Caco-2 (cell line): Measurements from ENCODE around the gene RBM22. TPM values are rescaled to one million over a fixed set of nuclear protein-coding genes. Genes with fewer than 3 reads are reported as not detected.
A peak's percentile ranks its signal among the peaks of the same experiment; 100 is the strongest.

ENCODE experiments used
- BruUV-seq: library from RNA; stranded (reverse); fragments of 400-500 nt; replicated peaks from 2 replicates; lab custom pipeline; 2021; lab: Mats Ljungman, UMichigan
- CTCF ChIA-PET: fragments of 300-600 bp; sonication (Branson Sonifier 250); formaldehyde crosslinking; loops from one replicate; lab custom pipeline; 2022; ENCODE audit warnings: antibody characterized with exemption; lab: Charles Lee
- POLR2A ChIA-PET: fragments of 300-600 bp; sonication (Branson Sonifier 250); formaldehyde crosslinking; loops from one replicate; lab custom pipeline; 2022; ENCODE audit warnings: antibody characterized with exemption; lab: Charles Lee
- DNase-seq, 2 experiments: peaks; one replicate each; pipeline versions ENCODE4 v3.0.0 to v3.0.0-alpha.2; 2020 to 2022
- H3K27me3 ChIP-seq: replicated peaks from 2 replicates; pipeline ENCODE4 v1.6.0; 2011; ENCODE audit warnings: low read length; ENCODE audit not compliant: control insufficient read depth, insufficient read depth
- H3K36me3 ChIP-seq: 2 replicates; pipeline ENCODE4 v1.5.1; 2011; ENCODE audit warnings: low read length; ENCODE audit not compliant: control insufficient read depth, insufficient read depth
- H3K4me1 ChIP-seq: fragments of 250-450 bp; sonication (Bioruptor Pico); 2 replicates; pipeline ENCODE4 v1.5.1; 2020; ENCODE audit warnings: mild to moderate bottlenecking
- H3K4me3 ChIP-seq: 2 replicates; pipeline ENCODE4 v1.5.1; 2011; ENCODE audit warnings: low read depth, mild to moderate bottlenecking, control low read depth, low read length
- H3K9me3 ChIP-seq: fragments of 250-450 bp; sonication (Bioruptor Pico); 2 replicates; pipeline ENCODE4 v1.5.1; 2020; ENCODE audit warnings: mild to moderate bottlenecking, moderate library complexity
- H3K27ac Mint-ChIP-seq: one replicate; pipeline ENCODE4 v1.8.0; 2022; ENCODE audit warnings: mixed read lengths; ENCODE audit not compliant: unreplicated experiment
- H3K27me3 Mint-ChIP-seq: one replicate; pipeline ENCODE4 v1.8.0; 2022; ENCODE audit warnings: mixed read lengths; ENCODE audit not compliant: insufficient read depth, unreplicated experiment
- H3K36me3 Mint-ChIP-seq: one replicate; pipeline ENCODE4 v1.8.0; 2022; ENCODE audit warnings: mild to moderate bottlenecking, mixed read lengths; ENCODE audit not compliant: insufficient read depth, unreplicated experiment
- H3K4me1 Mint-ChIP-seq: one replicate; pipeline ENCODE4 v1.8.0; 2022; ENCODE audit warnings: low read depth, mixed read lengths; ENCODE audit not compliant: unreplicated experiment
- H3K4me3 Mint-ChIP-seq: one replicate; pipeline ENCODE4 v1.8.0; 2022; ENCODE audit warnings: mild to moderate bottlenecking, moderate library complexity, mixed read lengths; ENCODE audit not compliant: unreplicated experiment
- H3K9me3 Mint-ChIP-seq: one replicate; pipeline ENCODE4 v1.8.0; 2022; ENCODE audit warnings: mixed read lengths; ENCODE audit not compliant: unreplicated experiment
- CTCF ChIP-seq, 2 experiments: fragments of 200-600 bp in 1 of 2; IDR thresholded peaks; 1 replicate in 1 of 2; 2 replicates in 1 of 2; pipeline versions ENCODE4 v1.5.1 to v1.8.0; 2011 to 2022; ENCODE audit warnings: antibody characterized with exemption in 1 of 2, control low read depth in 1 of 2, inconsistent platforms in 1 of 2, low read depth in 1 of 2, low read length in 1 of 2, mild to moderate bottlenecking in 1 of 2, moderate library complexity in 1 of 2; ENCODE audit not compliant: insufficient read depth in 1 of 2, severe bottlenecking in 1 of 2, unreplicated experiment in 1 of 2
- intact Hi-C: fragments of 100-400 bp; cut with micrococcal nuclease; formaldehyde crosslinking; loops from one replicate; pipeline ENCODE4 v1.10.0; 2022; ENCODE audit not compliant: unreplicated experiment
- total RNA-seq: library from RNA; stranded (reverse); gene quantifications from 2 replicates; pipeline ENCODE4 v1.2.3, GENCODE V29; 2022

RBM22 gene
- total RNA-seq, 1 experiment from 2014 or later = 55.3 TPM

- Histone ChIP-seq H3K9me3 (no peaks in the 10 kb centered on the region), H3K27me3 (no peaks in the 10 kb centered on the region), H3K36me3 (no peaks in the 10 kb centered on the region), H3K4me3 (no peak overlapping the region), H3K4me1 (peaks cover 63% of the 10 kb centered on the region)
- no peak for DNase-seq
- Mint-ChIP-seq H3K36me3 (peaks cover 18% of the 10 kb centered on the region), H3K27ac (peak overlapping the region; percentile 43), H3K4me1 (peaks cover 43% of the 10 kb centered on the region), H3K9me3 (no peaks in the 10 kb centered on the region), H3K27me3 (no peaks in the 10 kb centered on the region), H3K4me3 (peak overlapping the region; percentile 35)
- POLR2A ChIA-PET = no interaction called here
- TF ChIP-seq CTCF (IDR thresholded peaks at IDR 0.05; ENCODE audit: insufficient read depth in 1 of 2, low read depth in 1 of 2, low read length in 1 of 2, severe bottlenecking in 1 of 2, unreplicated experiment in 1 of 2) = no peak
- no TSS peak for BruUV-seq
- CTCF ChIA-PET = interaction anchor here (1.2 to 2.0 kb wide), 4 partner anchors 10 to 83 kb away, joined by 3 to 6 read pairs (median 4); partner anchors contain the start of gene RBM22
- intact Hi-C loops = loop anchor here (5.0 kb wide), 2 partner anchors 171 to 186 kb away; no protein-coding TSS in a partner anchor
Measured at GRCh38 chr5:150642991-150643710, 57.7 kb downstream of the RBM22 start.

GRCh38 chr5:150642567-150642927 lies 58.3 kb downstream of the RBM22 start:
- H3K9me3 ChIP-seq = no peaks in the 10 kb centered on the region
- POLR2A ChIA-PET = interaction anchor here (0.5 kb wide), 1 partner anchor 58 kb away, joined by 4 read pairs; no protein-coding TSS in a partner anchor
- Mint-ChIP-seq H3K27me3 (no peaks in the 10 kb centered on the region), H3K4me3 (peak overlapping the region; percentile 35), H3K36me3 (peaks cover 18% of the 10 kb centered on the region), H3K27ac (no peak overlapping the region), H3K4me1 (peaks cover 46% of the 10 kb centered on the region), H3K9me3 (no peaks in the 10 kb centered on the region)
- H3K4me3 ChIP-seq = no peak overlapping the region
- no peak for TF ChIP-seq CTCF (IDR thresholded peaks at IDR 0.05; ENCODE audit: insufficient read depth in 1 of 2, low read depth in 1 of 2, low read length in 1 of 2, severe bottlenecking in 1 of 2, unreplicated experiment in 1 of 2)
- no peaks in the 10 kb centered on the region for H3K36me3 ChIP-seq
- peaks cover 67% of the 10 kb centered on the region for H3K4me1 ChIP-seq
- no peaks in the 10 kb centered on the region for H3K27me3 ChIP-seq
- CTCF ChIA-PET = interaction anchor here (1.2 to 1.6 kb wide), 2 partner anchors 58 to 82 kb away, joined by 3 to 5 read pairs; partner anchors contain the start of gene RBM22
- BruUV-seq = no TSS peak
- no peak for DNase-seq
- intact Hi-C loops = loop anchor here (5.0 kb wide), 2 partner anchors 170 to 185 kb away; no protein-coding TSS in a partner anchor

DNA sequence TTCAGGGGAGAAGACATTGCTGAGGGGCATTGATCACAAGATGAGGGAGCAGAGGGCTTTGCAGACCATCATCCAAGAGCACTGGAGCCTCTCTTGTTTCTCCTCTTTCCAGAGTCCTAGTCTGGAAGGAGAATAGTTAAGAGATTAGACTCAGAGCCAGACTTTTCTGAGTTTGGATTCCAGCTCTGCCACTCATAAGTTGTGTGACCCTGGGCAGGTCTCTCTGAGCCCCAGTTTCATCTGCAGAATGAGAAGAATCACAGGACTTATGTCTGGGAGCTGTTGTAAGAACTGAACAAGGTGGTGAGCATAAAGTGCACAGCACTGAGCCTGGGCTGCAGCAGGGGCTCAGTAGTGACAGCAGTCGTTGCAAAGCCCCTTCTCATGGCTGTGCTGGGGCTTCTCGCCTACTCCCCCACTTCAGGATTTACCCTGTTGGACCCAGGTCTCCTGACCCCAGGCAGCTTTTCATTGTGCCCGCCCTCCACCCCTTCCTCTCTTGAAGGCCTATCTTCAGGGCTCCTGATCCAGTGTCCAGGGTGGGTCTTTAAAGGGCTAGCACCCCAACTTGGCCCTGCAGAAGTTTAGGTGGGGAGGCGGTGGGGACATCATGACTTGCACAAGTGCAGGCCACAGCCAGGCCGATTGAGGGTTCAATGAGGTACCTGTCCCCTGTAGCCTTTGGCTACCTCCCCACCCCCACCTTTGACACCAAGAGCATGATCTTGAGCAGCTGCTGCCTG lies 58.9 kb downstream of the RBM22 start:
- Histone ChIP-seq H3K27me3 (no peaks in the 10 kb centered on the region), H3K9me3 (no peaks in the 10 kb centered on the region), H3K4me1 (peaks cover 72% of the 10 kb centered on the region), H3K4me3 (no peak overlapping the region), H3K36me3 (no peaks in the 10 kb centered on the region)
- CTCF ChIA-PET = interaction anchor here (1.2 to 1.6 kb wide), 2 partner anchors 59 to 82 kb away, joined by 3 to 5 read pairs; partner anchors contain the start of gene RBM22
- H3K9me3 Mint-ChIP-seq = no peaks in the 10 kb centered on the region
- no TSS peak for BruUV-seq
- intact Hi-C loops = loop anchor here (2.0 to 5.0 kb wide), 3 partner anchors 15 to 185 kb away; no protein-coding TSS in a partner anchor
- H3K27ac Mint-ChIP-seq = peak overlapping the region; percentile 79
- DNase-seq = no peak
- H3K27me3 Mint-ChIP-seq = no peaks in the 10 kb centered on the region
- H3K4me1 Mint-ChIP-seq = peaks cover 40% of the 10 kb centered on the region
- peak overlapping the region; percentile 61 for H3K4me3 Mint-ChIP-seq
- peaks cover 16% of the 10 kb centered on the region for H3K36me3 Mint-ChIP-seq
- POLR2A ChIA-PET = interaction anchor here (0.5 kb wide), 1 partner anchor 58 kb away, joined by 4 read pairs; no protein-coding TSS in a partner anchor
- TF ChIP-seq CTCF (IDR thresholded peaks at IDR 0.05; ENCODE audit: insufficient read depth in 1 of 2, low read depth in 1 of 2, low read length in 1 of 2, severe bottlenecking in 1 of 2, unreplicated experiment in 1 of 2) = no peak
